Sigmoid colon (tissue), 7 donors: Measurements from ENCODE around the gene MTMR2. TPM values are rescaled to one million over a fixed set of nuclear protein-coding genes. Genes with fewer than 3 reads are reported as not detected.

Experiments
- DNase-seq: peaks from one replicate; pipeline ENCODE4 v3.0.0-alpha.2; 2019
- H3K27ac ChIP-seq, 4 donors: fragments of 200-600 bp; sonication (generic); one replicate each; pipeline ENCODE4 v1.5.1; 2016 to 2019; ENCODE audit warnings: mild to moderate bottlenecking in 1 of 4
- H3K27me3 ChIP-seq, 3 donors: fragments of 200-600 bp; sonication (generic); one replicate each; pipeline ENCODE4 v1.5.1; 2019; ENCODE audit warnings: mild to moderate bottlenecking in 1 of 3
- H3K36me3 ChIP-seq, 4 donors: fragments of 200-600 bp; sonication (generic); one replicate each; pipeline ENCODE4 v1.5.1; 2016 to 2019
- H3K4me1 ChIP-seq, 4 donors: fragments of 200-600 bp; sonication (generic); one replicate each; pipeline ENCODE4 v1.5.1; 2017 to 2019
- H3K4me3 ChIP-seq, 4 donors: fragments of 200-600 bp; sonication (generic); one replicate each; pipeline ENCODE4 v1.5.1; 2017 to 2019; ENCODE audit warnings: mild to moderate bottlenecking in 2 of 4, moderate library complexity in 1 of 4
- H3K9me3 ChIP-seq, 4 donors: fragments of 200-600 bp in 3 of 4; sonication (generic) in 3 of 4; one replicate each; pipeline versions ENCODE4 v1.5.1 to v1.6.1; 2013 to 2019
- EP300 ChIP-seq, 4 donors: sonication (generic); formaldehyde crosslinking; IDR thresholded peaks; one replicate each; pipeline ENCODE4 v1.6.1; 2017; ENCODE audit warnings: antibody characterized with exemption in 4 of 4
- POLR2A ChIP-seq, 2 donors: fragments of 450-650 bp; IDR thresholded peaks; one replicate each; pipeline ENCODE4 v1.6.1; 2016; ENCODE audit warnings: antibody characterized with exemption in 2 of 2, mild to moderate bottlenecking in 2 of 2, moderate library complexity in 2 of 2
- POLR2AphosphoS5 ChIP-seq, 4 donors: sonication (generic); formaldehyde crosslinking; IDR thresholded peaks; one replicate each; pipeline ENCODE4 v1.6.1; 2017; ENCODE audit warnings: antibody characterized with exemption in 4 of 4
- WGBS, 2 donors: extraction: QIAGEN DNeasy Blood & Tissue Kit; methylation state at CpG; one replicate each; pipeline ENCODE4 v1.1.7; 2013; 5-methylcytosine and 5-hydroxymethylcytosine counted together
- intact Hi-C: fragments of 100-400 bp; cut with DNase I; formaldehyde crosslinking; loops from one replicate; pipeline ENCODE4 v1.15.1; 2023
- polyA plus RNA-seq, 3 donors: library from polyadenylated mRNA; stranded (reverse); fragments of 200-250 nt; gene quantifications; one replicate each; pipeline ENCODE4 v1.2.3, GENCODE V29; 2013
- total RNA-seq, 4 donors: library from RNA; depleted of rRNA; stranded (reverse); fragments of >200 nt; gene quantifications; one replicate each; pipeline ENCODE4 v1.1.0, GENCODE V29; 2016
- TF ChIP-seq, protein P1 (sequence below), 4 experiments: fragments of 450-650 bp in 3 of 4; fragments of 200-600 bp in 1 of 4; IDR thresholded peaks; one replicate each; pipeline ENCODE4 v1.5.1; 2016 to 2019; ENCODE audit warnings: antibody characterized with exemption in 4 of 4, mild to moderate bottlenecking in 3 of 4, moderate library complexity in 2 of 4
- donor health status: healthy with polysubstance abuse.
- donor health status: Bipolar disorder and iron deficiency.
- donor health status: healthy.

Gene MTMR2
- total and polyA plus RNA-seq, 7 donors, result 13.9 to 33.7 (median 17.6) TPM

DNA sequence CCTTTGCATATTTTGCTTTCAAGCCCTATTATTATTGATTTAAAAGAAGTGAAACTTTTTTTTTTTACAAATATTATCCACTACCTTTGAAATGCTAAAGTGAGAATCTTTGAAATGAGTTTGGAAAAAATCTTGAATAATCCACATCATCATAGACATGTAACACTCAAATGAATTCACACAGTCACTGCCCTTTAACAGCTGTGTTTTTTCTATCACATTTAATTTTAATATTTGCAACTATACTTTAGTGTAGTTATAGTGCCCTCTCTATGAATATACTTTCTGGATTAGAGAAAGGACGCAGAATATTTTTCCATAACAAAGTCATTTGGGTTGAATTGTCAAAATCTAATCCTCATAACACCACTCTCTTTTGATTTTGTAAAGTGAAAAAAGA is 37.9 kb upstream of the MTMR2 start:
- H3K9me3 ChIP-seq, result no peaks in the 10 kb centered on the region
- TF ChIP-seq POLR2A (IDR thresholded peaks at IDR 0.05) (no peak), POLR2AphosphoS5 (IDR thresholded peaks at IDR 0.05) (no peak), EP300 (IDR thresholded peaks at IDR 0.05) (no peak)
- TF ChIP-seq, protein P1, sequence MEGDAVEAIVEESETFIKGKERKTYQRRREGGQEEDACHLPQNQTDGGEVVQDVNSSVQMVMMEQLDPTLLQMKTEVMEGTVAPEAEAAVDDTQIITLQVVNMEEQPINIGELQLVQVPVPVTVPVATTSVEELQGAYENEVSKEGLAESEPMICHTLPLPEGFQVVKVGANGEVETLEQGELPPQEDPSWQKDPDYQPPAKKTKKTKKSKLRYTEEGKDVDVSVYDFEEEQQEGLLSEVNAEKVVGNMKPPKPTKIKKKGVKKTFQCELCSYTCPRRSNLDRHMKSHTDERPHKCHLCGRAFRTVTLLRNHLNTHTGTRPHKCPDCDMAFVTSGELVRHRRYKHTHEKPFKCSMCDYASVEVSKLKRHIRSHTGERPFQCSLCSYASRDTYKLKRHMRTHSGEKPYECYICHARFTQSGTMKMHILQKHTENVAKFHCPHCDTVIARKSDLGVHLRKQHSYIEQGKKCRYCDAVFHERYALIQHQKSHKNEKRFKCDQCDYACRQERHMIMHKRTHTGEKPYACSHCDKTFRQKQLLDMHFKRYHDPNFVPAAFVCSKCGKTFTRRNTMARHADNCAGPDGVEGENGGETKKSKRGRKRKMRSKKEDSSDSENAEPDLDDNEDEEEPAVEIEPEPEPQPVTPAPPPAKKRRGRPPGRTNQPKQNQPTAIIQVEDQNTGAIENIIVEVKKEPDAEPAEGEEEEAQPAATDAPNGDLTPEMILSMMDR (IDR thresholded peaks at IDR 0.05), result no peak
- DNase-seq, result no peak
- no peak overlapping the region for H3K4me3 ChIP-seq
- intact Hi-C loops, result no loop called here
- H3K4me1 ChIP-seq, result no peaks in the 10 kb centered on the region
- no peaks in the 10 kb centered on the region for H3K27me3 ChIP-seq
- no peak overlapping the region for H3K27ac ChIP-seq
- WGBS, 2 donors, result 91 to 93% methylated on average over 1 of the region's 1 CpG
- no peaks in the 10 kb centered on the region for H3K36me3 ChIP-seq

DNA sequence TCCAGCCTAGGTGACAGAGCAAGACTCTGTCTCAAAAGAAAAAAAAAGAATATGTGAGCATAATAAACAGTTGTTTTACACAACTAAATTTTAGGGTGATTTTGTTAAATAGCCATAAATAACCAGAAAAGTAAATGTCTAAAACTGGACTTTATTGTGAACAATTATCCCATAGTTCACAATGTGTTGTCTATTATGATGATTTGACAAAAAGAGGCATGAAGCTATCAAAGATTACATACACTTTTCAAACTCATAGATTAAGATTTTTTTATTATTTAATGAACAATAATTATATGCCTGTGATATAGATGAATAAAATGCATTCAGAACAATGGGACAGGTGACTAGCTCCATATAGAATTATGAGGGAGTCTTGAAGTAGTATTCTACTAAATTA is 27.0 kb upstream of the MTMR2 start:
- Histone ChIP-seq H3K27ac (no peak overlapping the region), H3K4me3 (no peak overlapping the region), H3K4me1 (no peaks in the 10 kb centered on the region), H3K27me3 (no peaks in the 10 kb centered on the region), H3K9me3 (no peaks in the 10 kb centered on the region), H3K36me3 (no peaks in the 10 kb centered on the region)
- no peak for TF ChIP-seq POLR2AphosphoS5 (IDR thresholded peaks at IDR 0.05)
- TF ChIP-seq POLR2A (IDR thresholded peaks at IDR 0.05), result no peak
- TF ChIP-seq EP300 (IDR thresholded peaks at IDR 0.05), result no peak
- TF ChIP-seq, protein P1 (IDR thresholded peaks at IDR 0.05), result no peak
- intact Hi-C loops, result no loop called here
- DNase-seq, result no peak

DNA sequence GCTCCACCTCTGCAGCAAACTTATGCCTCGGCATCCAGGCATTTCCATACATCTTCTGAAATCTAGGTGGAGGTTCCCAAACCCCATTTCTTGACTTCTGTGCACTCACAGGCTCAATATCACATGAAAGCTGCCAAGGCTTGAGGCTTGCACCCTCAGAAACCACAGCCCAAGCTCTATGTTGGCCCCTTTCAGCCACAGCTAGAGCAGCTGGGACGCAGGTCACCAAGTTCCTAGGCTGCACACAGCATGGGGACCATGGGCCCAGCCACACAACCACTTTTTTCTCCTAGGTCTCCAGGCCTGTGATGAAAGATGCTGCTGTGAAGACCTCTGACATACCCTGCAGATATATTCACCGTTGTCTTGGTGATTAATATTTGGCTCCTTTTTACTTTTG is 24.7 kb upstream of the MTMR2 start:
- no peak overlapping the region for H3K27ac ChIP-seq
- WGBS, 2 donors, result 93 to 94% methylated on average over 3 of the region's 3 CpGs

DNA sequence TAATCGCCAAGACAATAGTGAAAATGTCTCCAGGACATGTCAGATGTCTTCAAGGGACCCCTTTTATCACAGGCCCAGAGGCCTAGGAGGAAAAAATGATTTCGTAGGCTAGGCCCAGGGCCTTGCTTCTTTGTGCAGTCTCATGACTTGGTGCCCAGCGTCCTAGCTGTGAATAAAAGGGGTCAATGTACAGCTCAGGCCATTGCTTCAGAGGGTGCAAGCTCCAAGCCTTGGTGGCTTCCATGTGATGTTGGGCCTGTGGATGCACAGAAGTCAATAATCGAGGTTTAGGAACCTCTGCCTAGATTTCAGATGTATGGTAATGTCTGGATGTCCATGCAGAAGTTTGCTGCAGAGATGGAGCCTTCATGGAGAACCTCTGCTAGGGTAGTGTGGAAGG is 20.7 kb upstream of the MTMR2 start:
- peaks cover 0 to 8% (median 0%) of the 10 kb centered on the region in 4 donors for H3K9me3 ChIP-seq
- no peak overlapping the region for H3K4me3 ChIP-seq
- WGBS, 2 donors, result 91 to 93% methylated on average over 4 of the region's 4 CpGs
- H3K36me3 ChIP-seq, result no peaks in the 10 kb centered on the region
- H3K27me3 ChIP-seq, result no peaks in the 10 kb centered on the region
- no peaks in the 10 kb centered on the region for H3K4me1 ChIP-seq
- intact Hi-C loops, result no loop called here
- TF ChIP-seq POLR2A (IDR thresholded peaks at IDR 0.05) (no peak), POLR2AphosphoS5 (IDR thresholded peaks at IDR 0.05) (no peak), EP300 (IDR thresholded peaks at IDR 0.05) (no peak)
- TF ChIP-seq, protein P1 (IDR thresholded peaks at IDR 0.05), result no peak
- no peak overlapping the region for H3K27ac ChIP-seq
- no peak for DNase-seq

More for the DNA sequence above, 24.7 kb upstream of the MTMR2 start:
- H3K27me3 ChIP-seq, result no peaks in the 10 kb centered on the region
- DNase-seq, result no peak
- H3K4me3 ChIP-seq, result no peak overlapping the region
- H3K4me1 ChIP-seq, result no peaks in the 10 kb centered on the region
- TF ChIP-seq, protein P1 (IDR thresholded peaks at IDR 0.05), result no peak
- TF ChIP-seq EP300 (IDR thresholded peaks at IDR 0.05) (no peak), POLR2AphosphoS5 (IDR thresholded peaks at IDR 0.05) (no peak), POLR2A (IDR thresholded peaks at IDR 0.05) (no peak)
- H3K36me3 ChIP-seq, result no peaks in the 10 kb centered on the region
- intact Hi-C loops, result no loop called here
- peaks cover 0 to 8% (median 0%) of the 10 kb centered on the region in 4 donors for H3K9me3 ChIP-seq

DNA sequence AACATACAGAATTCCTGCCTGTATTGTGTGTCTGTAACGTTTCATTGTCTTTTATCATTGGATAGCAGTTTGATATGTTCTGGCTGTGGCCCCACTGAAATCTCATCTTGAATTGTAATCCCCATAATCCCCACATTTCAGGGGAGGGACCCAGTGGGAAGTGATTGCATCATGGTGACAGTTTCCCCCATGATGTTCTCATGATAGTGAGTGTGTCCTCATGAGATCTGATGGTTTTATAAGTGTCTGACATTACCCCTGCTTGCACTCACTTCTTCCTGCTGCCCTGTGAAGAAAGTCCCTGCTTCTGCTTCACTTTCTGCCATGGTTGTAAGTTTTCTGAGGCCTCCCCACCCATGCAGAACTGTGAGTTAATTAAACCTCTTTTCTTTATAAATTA is 19.6 kb upstream of the MTMR2 start:
- Histone ChIP-seq H3K4me1 (no peaks in the 10 kb centered on the region), H3K36me3 (no peaks in the 10 kb centered on the region), H3K4me3 (no peak overlapping the region), H3K27ac (no peak overlapping the region), H3K9me3 (peaks cover 0 to 8% (median 0%) of the 10 kb centered on the region in 4 donors), H3K27me3 (no peaks in the 10 kb centered on the region)
- intact Hi-C loops, result no loop called here
- WGBS, 2 donors, result 88 to 93% methylated on average over 1 of the region's 1 CpG
- DNase-seq, result no peak
- TF ChIP-seq POLR2A (IDR thresholded peaks at IDR 0.05) (no peak), POLR2AphosphoS5 (IDR thresholded peaks at IDR 0.05) (no peak), EP300 (IDR thresholded peaks at IDR 0.05) (no peak)
- TF ChIP-seq, protein P1 (IDR thresholded peaks at IDR 0.05), result no peak
